Panc1 (cell line): ENCODE data around the gene RAI14. TPM values are rescaled to one million over a fixed set of nuclear protein-coding genes. Genes with fewer than 3 reads are reported as not detected.

Experiments used
- ATAC-seq: fragments of 200-7000 bp; cut with Tn5 transposase; 2 replicates; pipeline ENCODE4 v1.9.1; 2020; ENCODE audit warnings: mild to moderate bottlenecking, moderate library complexity
- BruUV-seq: library from RNA; stranded (reverse); fragments of 400-500 nt; replicated peaks from 2 replicates; lab custom pipeline; 2021; lab: Mats Ljungman, UMichigan
- CTCF ChIA-PET: fragments of 300-600 bp; sonication (Branson Sonifier 250); formaldehyde crosslinking; loops from one replicate; lab custom pipeline; 2022; ENCODE audit warnings: antibody characterized with exemption; lab: Charles Lee
- POLR2A ChIA-PET: fragments of 300-600 bp; sonication (Branson Sonifier 250); formaldehyde crosslinking; loops from one replicate; lab custom pipeline; 2022; ENCODE audit warnings: antibody characterized with exemption; lab: Charles Lee
- DNase-seq: peaks from one replicate; pipeline ENCODE4 v3.0.0-alpha.2; 2010; ENCODE audit warnings: low read depth, low spot score
- H3K27ac ChIP-seq: 2 replicates; pipeline ENCODE4 v1.5.1; 2011; ENCODE audit warnings: mild to moderate bottlenecking, low read length, inconsistent platforms
- H3K27me3 ChIP-seq: fragments of 200-500 bp; sonication (Bioruptor generic); 2 replicates; pipeline ENCODE4 v1.6.0; 2014; ENCODE audit warnings: low read length, inconsistent platforms; ENCODE audit not compliant: control insufficient read depth, insufficient read depth
- H3K36me3 ChIP-seq: fragments of 200-500 bp; sonication (Bioruptor generic); 2 replicates; pipeline ENCODE4 v1.5.1; 2014; ENCODE audit warnings: inconsistent platforms, mild to moderate bottlenecking, low read length, moderate library complexity; ENCODE audit not compliant: control insufficient read depth, insufficient read depth
- H3K4me1 ChIP-seq: 2 replicates; pipeline ENCODE4 v1.5.1; 2011; ENCODE audit warnings: inconsistent platforms, mild to moderate bottlenecking, low read length, moderate library complexity; ENCODE audit not compliant: control insufficient read depth, insufficient read depth
- H3K4me3 ChIP-seq, 2 experiments: 2 replicates each; pipeline ENCODE4 v1.5.1; 2011 to 2012; ENCODE audit warnings: low read depth in 2 of 2, low read length in 2 of 2, mild to moderate bottlenecking in 2 of 2, inconsistent platforms in 1 of 2, moderate library complexity in 1 of 2
- H3K9me3 ChIP-seq: fragments of 200-500 bp; sonication (Bioruptor generic); 2 replicates; pipeline ENCODE4 v1.5.1; 2014; ENCODE audit warnings: low read depth, mild to moderate bottlenecking, inconsistent platforms, low read length, moderate library complexity; ENCODE audit not compliant: control insufficient read depth, insufficient read depth
- CTCF ChIP-seq: fragments of 450-650 bp; IDR thresholded peaks from 2 replicates; pipeline ENCODE4 v1.5.1; 2017; ENCODE audit warnings: mild to moderate bottlenecking
- POLR2AphosphoS5 ChIP-seq: IDR thresholded peaks from 2 replicates; pipeline ENCODE4 v1.6.1; 2012; ENCODE audit warnings: mild to moderate bottlenecking, low read depth, low read length, moderate library complexity
- REST ChIP-seq, 2 experiments: IDR thresholded peaks; 2 replicates each; pipeline ENCODE4 v1.6.1; 2011 to 2012; ENCODE audit warnings: low read depth in 2 of 2, control low read depth in 1 of 2, low read length in 1 of 2, mild to moderate bottlenecking in 1 of 2, moderate library complexity in 1 of 2; ENCODE audit not compliant: insufficient read depth in 1 of 2
- SIN3A ChIP-seq: IDR thresholded peaks from 2 replicates; pipeline ENCODE4 v1.6.1; 2012; ENCODE audit warnings: low read depth, mild to moderate bottlenecking, low read length, moderate library complexity, borderline replicate concordance; ENCODE audit not compliant: insufficient read depth
- TCF7L2 ChIP-seq: IDR thresholded peaks from 2 replicates; pipeline ENCODE4 v1.6.1; 2011; ENCODE audit warnings: mild to moderate bottlenecking, low read depth, low read length, inconsistent platforms
- in situ Hi-C: cut with HindIII; loops from 2 replicates; pipeline ENCODE4 v1.10.0; 2016; ENCODE audit warnings: low sequenced_read_pairs, low pct_unique_long_range_greater_than_20kb
- intact Hi-C: fragments of 100-400 bp; cut with micrococcal nuclease; formaldehyde crosslinking; loops from one replicate; pipeline ENCODE4 v1.10.0; 2022; ENCODE audit not compliant: unreplicated experiment
- total RNA-seq: library from RNA; stranded (reverse); gene quantifications from one replicate; pipeline ENCODE4 v1.2.1, GENCODE V29; 2021; ENCODE audit not compliant: unreplicated experiment

The RAI14 gene
- total RNA-seq, 1 experiment from 2014 or later, result 18.5 TPM

- ATAC-seq (no peak), DNase-seq (no peak)
- CTCF ChIA-PET, result no interaction called here
- TF ChIP-seq TCF7L2, result no peak
- TF ChIP-seq CTCF, result no peak
- no peak for TF ChIP-seq SIN3A
- no peak for TF ChIP-seq REST (IDR thresholded peaks at IDR 0.05; ENCODE audit: insufficient read depth in 1 of 2, low read depth in 2 of 2, low read length in 1 of 2)
- TF ChIP-seq POLR2AphosphoS5, result no peak
- Histone ChIP-seq H3K27me3 (no peaks in the 10 kb centered on the region), H3K4me3 (no peak overlapping the region), H3K27ac (no peak overlapping the region), H3K9me3 (no peaks in the 10 kb centered on the region), H3K4me1 (no peaks in the 10 kb centered on the region), H3K36me3 (no peaks in the 10 kb centered on the region)
- intact Hi-C loops (no loop called here), in situ Hi-C loops (no loop called here)
- POLR2A ChIA-PET, result no interaction called here
- BruUV-seq, result no TSS peak
Observed at GRCh38 chr5:34806532-34806931, 150.4 kb downstream of the RAI14 start.

- no peaks in the 10 kb centered on the region for H3K4me1 ChIP-seq
- BruUV-seq, result no TSS peak
- H3K27ac ChIP-seq, result no peak overlapping the region
- H3K9me3 ChIP-seq, result no peaks in the 10 kb centered on the region
- intact Hi-C loops (no loop called here), in situ Hi-C loops (no loop called here)
- ChIA-PET CTCF (no interaction called here), POLR2A (no interaction called here)
- no peaks in the 10 kb centered on the region for H3K27me3 ChIP-seq
- no peak for DNase-seq
- H3K36me3 ChIP-seq, result no peaks in the 10 kb centered on the region
- no peak for ATAC-seq
- TF ChIP-seq POLR2AphosphoS5 (no peak), TCF7L2 (no peak), CTCF (no peak), REST (IDR thresholded peaks at IDR 0.05; ENCODE audit: insufficient read depth in 1 of 2, low read depth in 2 of 2, low read length in 1 of 2) (no peak), SIN3A (no peak)
- no peak overlapping the region for H3K4me3 ChIP-seq
Observed at GRCh38 chr5:34811706-34812105, 155.6 kb downstream of the RAI14 start.
